HG03039 (cell line): ENCODE measurements around the gene UPK1A.
"Not testable (repeated sequence)": the region's sequence is repeated elsewhere in the genome, so short reads cannot be mapped to it uniquely, and the experiment has no call there.

ENCODE experiments used
- ATAC-seq: cut with Tn5 transposase; IDR thresholded peaks from one replicate; pipeline ENCODE4 v1.9.1; 2021; ENCODE audit warnings: mild to moderate bottlenecking, moderate library complexity; ENCODE audit not compliant: unreplicated experiment

Gene UPK1A

GRCh38 chr19:35689836-35690235 is 23.5 kb downstream of the UPK1A start:
- ATAC-seq: no peak

GRCh38 chr19:35691106-35691505 is 24.8 kb downstream of the UPK1A start:
- ATAC-seq: not testable (repeated sequence)

DNA sequence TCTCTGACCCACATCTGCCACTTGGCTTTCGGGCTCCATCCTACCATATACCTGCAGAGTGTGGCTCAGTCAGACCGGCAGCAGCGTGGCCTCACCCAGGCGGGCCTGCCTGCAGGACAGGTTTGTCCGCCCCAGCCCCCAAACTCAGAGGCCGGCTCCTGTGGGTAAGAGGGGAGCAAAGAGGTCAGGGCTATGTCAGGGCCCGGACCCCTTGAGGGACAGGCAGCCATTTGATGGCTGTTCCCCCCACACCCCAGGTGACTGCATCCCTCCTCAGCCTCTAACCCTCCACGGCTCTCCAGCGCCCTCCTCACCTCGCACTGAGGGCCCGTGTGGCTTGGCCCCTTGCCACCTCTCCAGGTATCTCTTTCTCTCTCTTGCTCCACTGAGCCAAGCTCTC is 25.7 kb downstream of the UPK1A start:
- ATAC-seq: no peak

- no peak for ATAC-seq
Observed at GRCh38 chr19:35693422-35693821, 27.1 kb downstream of the UPK1A start.

- ATAC-seq: peak; percentile 75
Observed at GRCh38 chr19:35693835-35694599, 27.7 kb downstream of the UPK1A start.

DNA sequence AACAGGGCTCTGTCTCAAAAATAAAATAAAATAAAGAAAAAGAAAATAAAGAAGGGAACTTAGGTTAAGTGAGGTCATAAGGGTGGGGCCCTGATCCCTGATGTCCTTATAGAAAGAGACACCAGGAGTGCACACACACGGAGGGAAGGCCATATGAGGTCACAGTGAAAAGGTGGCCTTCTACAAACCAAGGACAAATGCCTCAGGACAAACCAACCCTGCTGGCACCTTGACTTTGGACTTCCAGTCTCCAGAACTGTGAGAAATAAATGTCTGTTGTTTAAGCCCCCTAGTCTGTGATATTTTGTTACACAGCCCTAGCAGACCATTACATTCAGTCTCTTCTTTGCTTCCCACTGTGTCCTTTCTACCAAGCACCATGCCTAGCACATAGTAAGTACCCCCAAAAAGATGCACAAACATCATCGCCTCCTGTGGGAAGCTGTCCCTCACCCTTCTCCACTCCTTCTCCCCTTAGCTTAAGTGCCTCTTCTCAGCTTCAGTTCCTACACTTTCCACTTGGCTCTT is 29.6 kb downstream of the UPK1A start:
- no peak for ATAC-seq

DNA sequence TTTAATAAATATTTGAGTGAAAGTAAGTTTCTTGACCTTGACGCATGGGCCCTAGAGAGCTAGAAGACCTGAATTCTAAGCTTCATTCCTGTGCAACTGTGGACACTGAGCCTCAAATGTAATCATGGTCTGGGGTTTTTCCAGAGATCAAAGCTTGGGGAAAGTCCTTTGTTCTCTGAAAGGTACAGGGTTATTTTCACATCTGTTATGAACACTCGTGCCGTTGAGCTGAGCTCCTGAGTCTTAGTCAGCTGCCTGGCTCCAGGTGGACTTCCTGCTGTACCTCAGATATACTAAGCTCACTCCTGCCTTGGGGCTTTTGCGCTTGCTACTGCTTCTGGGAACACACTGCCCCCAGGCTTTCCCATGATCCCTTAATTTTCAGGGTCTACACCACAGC is 30.5 kb downstream of the UPK1A start:
- ATAC-seq: no peak

DNA sequence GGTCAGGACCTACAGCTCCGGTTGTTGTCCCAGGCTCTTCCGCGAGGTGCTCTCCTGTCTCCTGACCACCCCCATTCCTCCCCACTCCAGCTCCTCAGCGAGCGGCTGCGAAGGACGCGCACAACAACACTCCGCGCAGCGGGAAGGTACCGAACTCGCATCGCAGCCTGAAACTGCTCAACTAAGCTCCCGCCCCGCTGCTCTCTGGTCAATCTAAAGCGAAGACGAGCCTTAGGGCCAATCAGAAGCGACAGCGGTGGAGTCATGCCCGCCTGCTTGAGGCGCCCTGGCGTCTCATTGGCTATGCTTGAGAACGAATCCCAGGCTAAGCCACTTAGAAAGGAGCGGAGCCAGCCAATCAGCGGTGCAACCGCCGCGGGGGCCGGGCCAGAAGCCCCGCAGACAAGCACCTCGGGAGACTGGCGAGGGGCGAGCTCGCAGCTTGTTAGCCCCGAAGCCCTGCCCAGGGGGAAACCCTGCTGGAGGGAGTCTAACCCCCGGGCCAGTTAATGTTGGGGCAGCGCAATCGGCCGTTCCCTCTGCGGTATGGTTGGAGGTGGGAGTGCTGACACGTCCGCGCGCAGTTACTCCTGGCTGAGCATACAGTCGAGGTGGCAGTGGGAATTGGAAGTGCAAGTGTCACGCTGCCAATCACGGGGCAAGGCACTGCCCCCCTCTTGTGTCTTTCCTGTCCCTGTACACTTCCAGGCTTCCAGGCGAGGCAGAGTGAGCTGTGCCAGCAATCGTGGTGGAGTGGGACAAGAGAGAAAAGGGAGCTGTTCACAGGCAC is 36.1 kb downstream of the UPK1A start:
- peak; percentile 92 for ATAC-seq

DNA sequence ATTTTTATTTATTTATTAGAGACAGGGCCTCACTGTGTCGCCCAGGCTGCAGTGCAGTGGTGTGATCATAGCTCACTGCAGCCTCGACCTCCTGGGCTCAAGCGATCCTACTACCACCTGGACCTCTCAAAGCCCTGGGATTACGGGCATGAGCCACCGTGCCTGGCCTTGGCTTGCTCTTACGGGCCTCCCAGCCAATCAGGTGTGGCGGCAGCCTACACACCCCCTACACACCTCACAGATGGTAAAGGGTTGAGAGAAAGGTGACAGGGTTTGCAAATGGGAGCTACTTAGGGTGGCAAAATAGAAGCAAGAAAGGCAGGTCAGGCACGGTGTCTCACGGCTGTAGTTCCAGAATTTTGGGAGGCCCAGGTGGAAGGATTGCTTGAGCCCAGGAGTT is 37.0 kb downstream of the UPK1A start:
- no peak for ATAC-seq

GRCh38 chr19:35704218-35704617 is 37.9 kb downstream of the UPK1A start, which contains the start of gene ZBTB32:
Gene ZBTB32, plus strand, starts transcription at chr19:35704558. Its CDS starts 10,069 bp downstream, at chr19:35714627.
- ATAC-seq: no peak

- no peak for ATAC-seq
Observed at GRCh38 chr19:35708391-35708790, 42.1 kb downstream of the UPK1A start.

- peak; percentile 35 for ATAC-seq
Observed at GRCh38 chr19:35710784-35711723, 44.7 kb downstream of the UPK1A start.

DNA sequence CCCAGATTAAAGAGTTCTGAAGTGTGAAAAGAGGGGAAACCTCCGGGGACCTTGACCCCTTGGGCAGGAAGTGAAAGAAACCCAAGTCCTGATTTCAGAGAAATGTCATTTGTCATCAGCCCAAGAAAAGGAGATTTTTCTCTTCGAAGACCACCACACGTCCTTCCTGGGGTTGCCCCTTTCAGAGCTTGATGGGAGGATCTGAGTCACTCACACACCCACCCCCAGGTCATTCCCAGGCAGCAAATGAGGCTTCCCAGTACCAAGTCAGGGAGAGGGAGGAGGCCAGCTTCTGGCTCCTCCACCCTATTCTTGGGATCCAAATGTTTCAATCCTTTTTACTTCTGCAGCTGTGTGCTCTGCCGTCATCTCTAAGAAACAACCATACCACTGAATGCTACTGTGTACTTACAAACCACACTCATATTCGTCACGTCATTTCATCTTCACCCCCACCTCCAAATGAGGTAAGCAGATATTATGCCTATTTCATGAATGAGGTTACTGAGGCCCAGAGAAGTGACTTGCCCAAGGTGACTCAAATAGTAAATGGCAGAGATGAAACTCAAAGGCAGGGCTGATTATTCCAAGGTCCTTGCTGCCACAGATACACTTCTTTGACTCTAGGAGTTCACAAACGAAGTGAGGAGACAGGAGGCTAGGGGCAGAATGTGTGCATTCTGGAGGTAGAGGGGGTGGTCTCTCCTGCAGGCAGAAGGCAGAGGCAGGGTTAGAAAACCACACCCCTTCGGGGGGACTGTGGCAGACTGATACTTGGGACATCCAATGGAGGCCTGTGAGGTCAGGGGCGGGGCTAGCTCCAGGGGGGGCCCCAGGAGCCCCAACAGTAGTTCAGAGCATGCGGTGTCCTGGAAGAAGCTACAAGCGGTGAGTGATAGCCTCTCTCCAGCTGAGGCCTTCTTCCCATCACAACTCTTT is 46.5 kb downstream of the UPK1A start:
- no peak for ATAC-seq

DNA sequence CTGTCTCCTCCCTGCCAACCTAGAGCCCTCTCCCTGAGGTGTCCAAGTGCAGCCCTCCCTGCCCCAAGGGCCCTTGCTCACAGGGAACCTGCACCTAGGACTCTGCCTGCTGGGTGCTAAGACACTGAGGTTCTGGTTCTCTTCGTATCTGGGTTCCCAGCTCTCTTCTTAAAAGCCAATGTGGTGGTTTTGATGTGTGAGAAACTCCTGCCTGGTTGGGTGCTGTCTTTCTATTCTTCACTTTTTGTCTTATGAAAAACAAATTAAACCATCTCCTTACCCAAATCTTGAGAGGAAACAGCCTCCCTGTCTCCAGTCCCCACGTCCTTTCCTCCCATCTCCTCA is 47.2 kb downstream of the UPK1A start:
- ATAC-seq: no peak

GRCh38 chr19:35713904-35714495 is 47.7 kb downstream of the UPK1A start:
- ATAC-seq: no peak

DNA sequence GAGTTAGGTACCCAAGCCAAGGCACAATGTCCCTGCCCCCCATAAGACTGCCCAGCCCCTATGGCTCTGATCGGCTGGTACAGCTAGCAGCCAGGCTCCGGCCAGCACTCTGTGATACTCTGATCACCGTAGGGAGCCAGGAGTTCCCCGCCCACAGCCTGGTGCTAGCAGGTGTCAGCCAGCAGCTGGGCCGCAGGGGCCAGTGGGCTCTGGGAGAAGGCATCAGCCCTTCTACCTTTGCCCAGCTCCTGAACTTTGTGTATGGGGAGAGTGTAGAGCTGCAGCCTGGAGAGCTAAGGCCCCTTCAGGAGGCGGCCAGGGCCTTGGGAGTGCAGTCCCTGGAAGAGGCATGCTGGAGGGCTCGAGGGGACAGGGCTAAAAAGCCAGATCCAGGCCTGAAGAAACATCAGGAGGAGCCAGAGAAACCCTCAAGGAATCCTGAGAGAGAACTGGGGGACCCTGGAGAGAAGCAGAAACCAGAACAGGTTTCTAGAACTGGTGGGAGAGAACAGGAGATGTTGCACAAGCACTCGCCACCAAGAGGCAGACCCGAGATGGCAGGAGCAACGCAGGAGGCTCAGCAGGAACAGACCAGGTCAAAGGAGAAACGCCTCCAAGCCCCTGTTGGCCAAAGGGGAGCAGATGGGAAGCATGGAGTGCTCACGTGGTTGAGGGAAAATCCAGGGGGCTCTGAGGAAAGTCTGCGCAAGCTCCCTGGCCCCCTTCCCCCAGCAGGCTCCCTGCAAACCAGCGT is 48.5 kb downstream of the UPK1A start:
- ATAC-seq: no peak

GRCh38 chr19:35715355-35715809 is 49.1 kb downstream of the UPK1A start:
- ATAC-seq: no peak

GRCh38 chr19:35715981-35716800 is 49.9 kb downstream of the UPK1A start:
- peak; percentile 2 for ATAC-seq
